ENCODE measurements around the gene TM4SF18.
A peak's percentile ranks its signal among the peaks of the same experiment; 100 is the strongest.

TM4SF18 gene

GRCh38 chr3:149305376-149305775 lies 28.1 kb downstream of the TM4SF18 start:
- DNase-seq (ENCODE audit: low spot score) = no peak
- H3K4me3 Mint-ChIP-seq = no peak overlapping the region
- no peak overlapping the region for H3K27ac Mint-ChIP-seq
- no peaks in the 10 kb centered on the region for H3K9me3 Mint-ChIP-seq
- H3K27me3 Mint-ChIP-seq (ENCODE audit: low read depth) = peaks cover 45% of the 10 kb centered on the region
- H3K4me1 Mint-ChIP-seq (ENCODE audit: low read depth) = no peaks in the 10 kb centered on the region
- no peaks in the 10 kb centered on the region for H3K36me3 Mint-ChIP-seq (ENCODE audit: low read depth)

- Mint-ChIP-seq H3K4me3 (no peak overlapping the region), H3K9me3 (no peaks in the 10 kb centered on the region), H3K36me3 (ENCODE audit: low read depth) (no peaks in the 10 kb centered on the region), H3K4me1 (ENCODE audit: low read depth) (peaks cover 5% of the 10 kb centered on the region), H3K27ac (no peak overlapping the region), H3K27me3 (ENCODE audit: low read depth) (peaks cover 35% of the 10 kb centered on the region)
- peak; percentile 32 for DNase-seq (ENCODE audit: low spot score)
These were observed 33.3 kb downstream of the TM4SF18 start for GRCh38 chr3:149299938-149300801.

- no peaks in the 10 kb centered on the region for H3K9me3 Mint-ChIP-seq
- no peak overlapping the region for H3K27ac Mint-ChIP-seq
These were observed 36.5 kb downstream of the TM4SF18 start for GRCh38 chr3:149296972-149297371.

GRCh38 chr3:149292666-149293065 lies 40.8 kb downstream of the TM4SF18 start:
- Mint-ChIP-seq H3K36me3 (ENCODE audit: low read depth) (no peaks in the 10 kb centered on the region), H3K27me3 (ENCODE audit: low read depth) (no peaks in the 10 kb centered on the region), H3K4me1 (ENCODE audit: low read depth) (no peaks in the 10 kb centered on the region), H3K27ac (no peak overlapping the region), H3K9me3 (no peaks in the 10 kb centered on the region), H3K4me3 (no peak overlapping the region)
- DNase-seq (ENCODE audit: low spot score) = no peak

More at GRCh38 chr3:149296972-149297371, 36.5 kb downstream of the TM4SF18 start:
- Mint-ChIP-seq H3K36me3 (ENCODE audit: low read depth) (no peaks in the 10 kb centered on the region), H3K4me1 (ENCODE audit: low read depth) (peaks cover 5% of the 10 kb centered on the region), H3K4me3 (no peak overlapping the region), H3K27me3 (ENCODE audit: low read depth) (peaks cover 12% of the 10 kb centered on the region)
- DNase-seq (ENCODE audit: low spot score) = no peak

- no peaks in the 10 kb centered on the region for H3K27me3 Mint-ChIP-seq (ENCODE audit: low read depth)
- no peaks in the 10 kb centered on the region for H3K36me3 Mint-ChIP-seq (ENCODE audit: low read depth)
- H3K4me3 Mint-ChIP-seq = no peak overlapping the region
- DNase-seq (ENCODE audit: low spot score) = no peak
- H3K27ac Mint-ChIP-seq = no peak overlapping the region
- H3K9me3 Mint-ChIP-seq = no peaks in the 10 kb centered on the region
- no peaks in the 10 kb centered on the region for H3K4me1 Mint-ChIP-seq (ENCODE audit: low read depth)
These were observed 42.3 kb downstream of the TM4SF18 start for GRCh38 chr3:149291178-149291577.

GRCh38 chr3:149288655-149289054 lies 44.8 kb downstream of the TM4SF18 start:
- no peaks in the 10 kb centered on the region for H3K4me1 Mint-ChIP-seq (ENCODE audit: low read depth)
- no peaks in the 10 kb centered on the region for H3K36me3 Mint-ChIP-seq (ENCODE audit: low read depth)
- no peak for DNase-seq (ENCODE audit: low spot score)
- H3K9me3 Mint-ChIP-seq = no peaks in the 10 kb centered on the region
- H3K27me3 Mint-ChIP-seq (ENCODE audit: low read depth) = no peaks in the 10 kb centered on the region
- no peak overlapping the region for H3K4me3 Mint-ChIP-seq
- no peak overlapping the region for H3K27ac Mint-ChIP-seq

- no peaks in the 10 kb centered on the region for H3K36me3 Mint-ChIP-seq (ENCODE audit: low read depth)
- DNase-seq (ENCODE audit: low spot score) = no peak
- H3K4me3 Mint-ChIP-seq = no peak overlapping the region
- no peaks in the 10 kb centered on the region for H3K4me1 Mint-ChIP-seq (ENCODE audit: low read depth)
- H3K9me3 Mint-ChIP-seq = no peaks in the 10 kb centered on the region
- no peak overlapping the region for H3K27ac Mint-ChIP-seq
- H3K27me3 Mint-ChIP-seq (ENCODE audit: low read depth) = peaks cover 3% of the 10 kb centered on the region
These were observed 49.4 kb downstream of the TM4SF18 start for GRCh38 chr3:149284034-149284433.

GRCh38 chr3:149283401-149283800 lies 50.0 kb downstream of the TM4SF18 start:
- Mint-ChIP-seq H3K9me3 (no peaks in the 10 kb centered on the region), H3K27me3 (ENCODE audit: low read depth) (peaks cover 3% of the 10 kb centered on the region), H3K4me3 (no peak overlapping the region), H3K36me3 (ENCODE audit: low read depth) (no peaks in the 10 kb centered on the region), H3K4me1 (ENCODE audit: low read depth) (no peaks in the 10 kb centered on the region), H3K27ac (no peak overlapping the region)
- DNase-seq (ENCODE audit: low spot score) = no peak

- peaks cover under 1% of the 10 kb centered on the region for H3K4me1 Mint-ChIP-seq (ENCODE audit: low read depth)
- H3K27me3 Mint-ChIP-seq (ENCODE audit: low read depth) = peaks cover 3% of the 10 kb centered on the region
- H3K27ac Mint-ChIP-seq = no peak overlapping the region
- no peaks in the 10 kb centered on the region for H3K36me3 Mint-ChIP-seq (ENCODE audit: low read depth)
- no peaks in the 10 kb centered on the region for H3K9me3 Mint-ChIP-seq
- no peak for DNase-seq (ENCODE audit: low spot score)
- no peak overlapping the region for H3K4me3 Mint-ChIP-seq
These were observed 50.6 kb downstream of the TM4SF18 start for GRCh38 chr3:149282836-149283235.

- Mint-ChIP-seq H3K9me3 (no peaks in the 10 kb centered on the region), H3K4me3 (no peak overlapping the region), H3K36me3 (ENCODE audit: low read depth) (no peaks in the 10 kb centered on the region), H3K27me3 (ENCODE audit: low read depth) (peaks cover 3% of the 10 kb centered on the region), H3K4me1 (ENCODE audit: low read depth) (peaks cover 5% of the 10 kb centered on the region), H3K27ac (no peak overlapping the region)
- DNase-seq (ENCODE audit: low spot score) = no peak
These were observed 51.1 kb downstream of the TM4SF18 start for GRCh38 chr3:149282322-149282721.

- peaks cover 11% of the 10 kb centered on the region for H3K4me1 Mint-ChIP-seq (ENCODE audit: low read depth)
- H3K4me3 Mint-ChIP-seq = no peak overlapping the region
- DNase-seq (ENCODE audit: low spot score) = no peak
- H3K27me3 Mint-ChIP-seq (ENCODE audit: low read depth) = peaks cover 3% of the 10 kb centered on the region
- H3K9me3 Mint-ChIP-seq = no peaks in the 10 kb centered on the region
- no peaks in the 10 kb centered on the region for H3K36me3 Mint-ChIP-seq (ENCODE audit: low read depth)
- no peak overlapping the region for H3K27ac Mint-ChIP-seq
These were observed 52.6 kb downstream of the TM4SF18 start for GRCh38 chr3:149280671-149281349.

- Mint-ChIP-seq H3K9me3 (no peaks in the 10 kb centered on the region), H3K27me3 (ENCODE audit: low read depth) (peaks cover 10% of the 10 kb centered on the region), H3K27ac (no peak overlapping the region), H3K36me3 (ENCODE audit: low read depth) (no peaks in the 10 kb centered on the region), H3K4me1 (ENCODE audit: low read depth) (peaks cover 13% of the 10 kb centered on the region), H3K4me3 (no peak overlapping the region)
- no peak for DNase-seq (ENCODE audit: low spot score)
These were observed 54.5 kb downstream of the TM4SF18 start for GRCh38 chr3:149278911-149279310.

- H3K27me3 Mint-ChIP-seq (ENCODE audit: low read depth) = peaks cover 10% of the 10 kb centered on the region
These were observed 56.1 kb downstream of the TM4SF18 start for GRCh38 chr3:149277331-149277813.

GRCh38 chr3:149276619-149277018 lies 56.8 kb downstream of the TM4SF18 start:
- no peak overlapping the region for H3K27ac Mint-ChIP-seq
- peaks cover 15% of the 10 kb centered on the region for H3K4me1 Mint-ChIP-seq (ENCODE audit: low read depth)
- H3K36me3 Mint-ChIP-seq (ENCODE audit: low read depth) = no peaks in the 10 kb centered on the region
- no peak overlapping the region for H3K4me3 Mint-ChIP-seq
- H3K9me3 Mint-ChIP-seq = no peaks in the 10 kb centered on the region
- no peak for DNase-seq (ENCODE audit: low spot score)
- H3K27me3 Mint-ChIP-seq (ENCODE audit: low read depth) = peaks cover 7% of the 10 kb centered on the region

More at GRCh38 chr3:149277331-149277813, 56.1 kb downstream of the TM4SF18 start:
- peak overlapping the region; percentile 70 for H3K4me3 Mint-ChIP-seq
- H3K27ac Mint-ChIP-seq = peak overlapping the region; percentile 81
- no peaks in the 10 kb centered on the region for H3K36me3 Mint-ChIP-seq (ENCODE audit: low read depth)
- H3K9me3 Mint-ChIP-seq = no peaks in the 10 kb centered on the region
- H3K4me1 Mint-ChIP-seq (ENCODE audit: low read depth) = peaks cover 15% of the 10 kb centered on the region
- DNase-seq (ENCODE audit: low spot score) = no peak
